MM.1S (cell line): ENCODE measurements around the gene DPP10.

ENCODE experiments used
- DNase-seq: peaks from one replicate; pipeline ENCODE4 v3.0.0-alpha.2; 2015
- H2AFZ ChIP-seq: fragments of 300-600 bp; sonication (generic); 2 replicates; pipeline ENCODE4 v1.6.0; 2016; ENCODE audit warnings: antibody characterized with exemption, low read length
- H3F3A ChIP-seq: fragments of 300-600 bp; sonication (generic); 2 replicates; pipeline ENCODE4 v1.6.1; 2016; ENCODE audit warnings: mild to moderate bottlenecking, antibody characterized with exemption, low read length, moderate library complexity, mixed read lengths; ENCODE audit not compliant: insufficient read depth
- H3K27ac ChIP-seq: fragments of 300-600 bp; sonication (generic); 2 replicates; pipeline ENCODE4 v1.5.1; 2016; ENCODE audit warnings: mild to moderate bottlenecking, low read length
- H3K27me3 ChIP-seq: fragments of 300-600 bp; sonication (generic); replicated peaks from 2 replicates; pipeline ENCODE4 v1.6.0; 2016; ENCODE audit warnings: low read length; ENCODE audit not compliant: insufficient read depth
- H3K36me3 ChIP-seq: fragments of 300-600 bp; sonication (generic); replicated peaks from 2 replicates; pipeline ENCODE4 v1.6.1; 2016; ENCODE audit warnings: mild to moderate bottlenecking, low read length, mixed read lengths; ENCODE audit not compliant: insufficient read depth
- H3K4me1 ChIP-seq: fragments of 300-600 bp; sonication (generic); 2 replicates; pipeline ENCODE4 v1.6.1; 2016; ENCODE audit warnings: low read length, mixed read lengths
- H3K4me2 ChIP-seq: fragments of 300-600 bp; sonication (generic); 2 replicates; pipeline ENCODE4 v1.6.0; 2016; ENCODE audit warnings: low read depth, low read length
- H3K4me3 ChIP-seq: fragments of 300-600 bp; sonication (generic); 2 replicates; pipeline ENCODE4 v1.5.1; 2016; ENCODE audit warnings: low read length, mixed read lengths
- H3K79me2 ChIP-seq: fragments of 300-600 bp; sonication (generic); 2 replicates; pipeline ENCODE4 v1.6.1; 2016; ENCODE audit warnings: mixed run types, low read length, mixed read lengths
- H3K9ac ChIP-seq: fragments of 300-600 bp; sonication (generic); 2 replicates; pipeline ENCODE4 v1.6.1; 2016; ENCODE audit warnings: low read length, mixed read lengths
- H3K9me2 ChIP-seq: fragments of 300-600 bp; sonication (generic); replicated peaks from 2 replicates; pipeline ENCODE4 v1.6.1; 2016; ENCODE audit warnings: mild to moderate bottlenecking, low read length, mixed read lengths; ENCODE audit not compliant: insufficient read depth
- H3K9me3 ChIP-seq: fragments of 300-600 bp; sonication (generic); replicated peaks from 2 replicates; pipeline ENCODE4 v1.6.1; 2016; ENCODE audit warnings: mild to moderate bottlenecking, low read length, mixed read lengths; ENCODE audit not compliant: insufficient read depth
- H4K20me1 ChIP-seq: fragments of 300-600 bp; sonication (generic); 2 replicates; pipeline ENCODE4 v1.6.1; 2016; ENCODE audit warnings: mild to moderate bottlenecking, low read length, moderate library complexity, mixed read lengths; ENCODE audit not compliant: insufficient read depth
- EZH2 ChIP-seq: fragments of 300-600 bp; sonication (generic); optimal IDR thresholded peaks from 2 replicates; pipeline ENCODE3; 2017; ENCODE audit warnings: low read depth, mild to moderate bottlenecking, antibody characterized with exemption, low read length, mixed read lengths
- EZH2phosphoT487 ChIP-seq: fragments of 300-600 bp; sonication (generic); IDR thresholded peaks from 2 replicates; pipeline ENCODE4 v1.6.1; 2018; ENCODE audit warnings: antibody characterized with exemption, low read length
- TF ChIP-seq, protein P1 (sequence below): fragments of 300-600 bp; sonication (generic); IDR thresholded peaks from 2 replicates; pipeline ENCODE4 v1.5.1; 2016; ENCODE audit warnings: antibody characterized with exemption, low read length, mixed read lengths

DPP10 gene

DNA sequence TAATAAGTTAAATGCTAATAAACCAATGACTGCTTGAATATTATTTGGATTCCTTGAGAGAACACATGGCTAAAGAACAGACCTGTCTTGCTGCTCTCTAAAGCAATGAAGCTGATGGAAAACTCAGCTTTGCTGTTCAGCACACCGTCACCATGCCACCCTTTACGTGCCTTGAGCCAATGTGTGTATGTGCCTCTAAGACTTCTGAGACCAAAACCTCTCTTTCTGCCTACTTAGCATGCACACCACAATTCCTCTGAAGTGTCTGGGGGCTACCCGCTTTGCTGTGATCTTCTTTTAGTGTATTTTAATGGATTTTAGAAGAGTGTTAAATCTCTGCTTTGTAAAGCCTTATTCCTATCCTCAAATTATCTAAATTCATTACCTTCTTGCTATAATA is 345.0 kb downstream of the DPP10 start:
- no peak overlapping the region for H3K4me2 ChIP-seq
- no peaks in the 10 kb centered on the region for H3K27me3 ChIP-seq
- H4K20me1 ChIP-seq, result no peaks in the 10 kb centered on the region
- no peak overlapping the region for H3K9ac ChIP-seq
- no peak for TF ChIP-seq EZH2
- TF ChIP-seq, protein P1, sequence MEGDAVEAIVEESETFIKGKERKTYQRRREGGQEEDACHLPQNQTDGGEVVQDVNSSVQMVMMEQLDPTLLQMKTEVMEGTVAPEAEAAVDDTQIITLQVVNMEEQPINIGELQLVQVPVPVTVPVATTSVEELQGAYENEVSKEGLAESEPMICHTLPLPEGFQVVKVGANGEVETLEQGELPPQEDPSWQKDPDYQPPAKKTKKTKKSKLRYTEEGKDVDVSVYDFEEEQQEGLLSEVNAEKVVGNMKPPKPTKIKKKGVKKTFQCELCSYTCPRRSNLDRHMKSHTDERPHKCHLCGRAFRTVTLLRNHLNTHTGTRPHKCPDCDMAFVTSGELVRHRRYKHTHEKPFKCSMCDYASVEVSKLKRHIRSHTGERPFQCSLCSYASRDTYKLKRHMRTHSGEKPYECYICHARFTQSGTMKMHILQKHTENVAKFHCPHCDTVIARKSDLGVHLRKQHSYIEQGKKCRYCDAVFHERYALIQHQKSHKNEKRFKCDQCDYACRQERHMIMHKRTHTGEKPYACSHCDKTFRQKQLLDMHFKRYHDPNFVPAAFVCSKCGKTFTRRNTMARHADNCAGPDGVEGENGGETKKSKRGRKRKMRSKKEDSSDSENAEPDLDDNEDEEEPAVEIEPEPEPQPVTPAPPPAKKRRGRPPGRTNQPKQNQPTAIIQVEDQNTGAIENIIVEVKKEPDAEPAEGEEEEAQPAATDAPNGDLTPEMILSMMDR, result no peak
- TF ChIP-seq EZH2phosphoT487, result no peak
- no peaks in the 10 kb centered on the region for H3K9me3 ChIP-seq
- H3F3A ChIP-seq, result no peaks in the 10 kb centered on the region
- no peaks in the 10 kb centered on the region for H3K9me2 ChIP-seq
- no peak overlapping the region for H3K27ac ChIP-seq
- no peaks in the 10 kb centered on the region for H3K79me2 ChIP-seq
- DNase-seq, result no peak
- H3K4me1 ChIP-seq, result no peaks in the 10 kb centered on the region
- H2AFZ ChIP-seq, result no peak overlapping the region
- no peak overlapping the region for H3K4me3 ChIP-seq
- H3K36me3 ChIP-seq, result no peaks in the 10 kb centered on the region

GRCh38 chr2:114789989-114790388 is 347.5 kb downstream of the DPP10 start:
- TF ChIP-seq EZH2phosphoT487, result no peak
- TF ChIP-seq EZH2, result no peak
- TF ChIP-seq, protein P1, result no peak
- H3K27me3 ChIP-seq, result no peaks in the 10 kb centered on the region
- no peak for DNase-seq
- no peak overlapping the region for H3K4me2 ChIP-seq
- no peak overlapping the region for H2AFZ ChIP-seq
- no peaks in the 10 kb centered on the region for H3F3A ChIP-seq
- no peaks in the 10 kb centered on the region for H3K9me2 ChIP-seq
- H3K36me3 ChIP-seq, result no peaks in the 10 kb centered on the region
- no peaks in the 10 kb centered on the region for H3K9me3 ChIP-seq
- H3K4me1 ChIP-seq, result no peaks in the 10 kb centered on the region
- H3K9ac ChIP-seq, result no peak overlapping the region
- no peaks in the 10 kb centered on the region for H3K79me2 ChIP-seq
- no peak overlapping the region for H3K27ac ChIP-seq
- H4K20me1 ChIP-seq, result no peaks in the 10 kb centered on the region
- H3K4me3 ChIP-seq, result no peak overlapping the region

DNA sequence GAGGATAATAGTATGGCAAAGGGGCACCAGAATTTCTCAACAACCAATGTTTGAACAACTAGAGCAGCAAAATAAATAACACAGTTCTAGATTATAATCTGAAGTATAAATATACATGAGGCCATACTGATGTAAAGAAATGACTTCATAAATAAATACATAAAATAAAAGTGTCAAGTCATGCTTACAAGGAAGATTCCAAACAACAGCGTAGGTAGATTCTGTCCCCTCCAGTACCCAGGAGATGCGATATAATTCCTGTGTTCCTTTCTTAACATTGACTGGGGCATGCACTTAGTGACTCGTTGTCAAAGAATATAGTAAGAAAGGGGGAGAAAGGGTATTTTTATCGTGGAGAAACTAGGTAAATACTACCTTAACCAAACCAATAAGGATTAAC is 355.1 kb downstream of the DPP10 start:
- Histone ChIP-seq H3K27me3 (no peaks in the 10 kb centered on the region), H3K9ac (no peak overlapping the region), H3K4me2 (no peak overlapping the region), H2AFZ (no peak overlapping the region), H3K9me2 (no peaks in the 10 kb centered on the region), H4K20me1 (no peaks in the 10 kb centered on the region), H3K36me3 (no peaks in the 10 kb centered on the region), H3K4me3 (no peak overlapping the region), H3K27ac (no peak overlapping the region), H3K9me3 (no peaks in the 10 kb centered on the region), H3K79me2 (no peaks in the 10 kb centered on the region), H3F3A (no peaks in the 10 kb centered on the region), H3K4me1 (no peaks in the 10 kb centered on the region)
- TF ChIP-seq EZH2phosphoT487 (no peak), EZH2 (no peak)
- TF ChIP-seq, protein P1, result no peak
- no peak for DNase-seq
